A673 (cell line): Measurements from ENCODE around the gene CUX1. TPM values are rescaled to one million over a fixed set of nuclear protein-coding genes. Genes with fewer than 3 reads are reported as not detected.

Source experiments
- BruUV-seq: library from RNA; stranded (reverse); fragments of 400-500 nt; replicated peaks from 2 replicates; lab custom pipeline; 2021; lab: Mats Ljungman, UMichigan
- CTCF ChIA-PET: fragments of 300-600 bp; sonication (Branson Sonifier 250); formaldehyde crosslinking; loops from one replicate; lab custom pipeline; 2022; ENCODE audit warnings: antibody characterized with exemption; lab: Charles Lee
- POLR2A ChIA-PET: fragments of 300-600 bp; sonication (Branson Sonifier 250); formaldehyde crosslinking; loops from one replicate; lab custom pipeline; 2022; ENCODE audit warnings: antibody characterized with exemption; ENCODE audit not compliant: low non-redundant PET; lab: Charles Lee
- DNase-seq: peaks from one replicate; pipeline ENCODE4 v3.0.0-alpha.2; 2015; ENCODE audit warnings: low spot score
- H3K27ac ChIP-seq: fragments of 200-600 bp; sonication (generic); 2 replicates; pipeline ENCODE4 v1.5.1; 2016; ENCODE audit warnings: mixed run types, low read depth, mild to moderate bottlenecking, mixed read lengths, antibody characterized with exemption, low read length; ENCODE audit not compliant: poor library complexity, severe bottlenecking
- H3K27me3 ChIP-seq: fragments of 200-600 bp; sonication (generic); replicated peaks from 2 replicates; pipeline ENCODE4 v1.6.1; 2017; ENCODE audit warnings: mixed run types, low read depth, mild to moderate bottlenecking, mixed read lengths, antibody characterized with exemption, low read length; ENCODE audit not compliant: insufficient read depth, poor library complexity
- H3K36me3 ChIP-seq: fragments of 200-600 bp; sonication (generic); 2 replicates; pipeline ENCODE4 v1.6.1; 2016; ENCODE audit warnings: mixed run types, mild to moderate bottlenecking, mixed read lengths, antibody characterized with exemption, low read length; ENCODE audit not compliant: insufficient read depth, poor library complexity, severe bottlenecking
- H3K4me1 ChIP-seq: fragments of 200-600 bp; sonication (generic); 2 replicates; pipeline ENCODE4 v1.6.1; 2017; ENCODE audit warnings: mixed run types, mild to moderate bottlenecking, mixed read lengths, antibody characterized with exemption, low read length; ENCODE audit not compliant: insufficient read depth, poor library complexity, severe bottlenecking
- H3K4me3 ChIP-seq: fragments of 200-600 bp; sonication (generic); 2 replicates; pipeline ENCODE4 v1.5.1; 2016; ENCODE audit warnings: low read depth, mixed run types, mild to moderate bottlenecking, mixed read lengths, low read length; ENCODE audit not compliant: poor library complexity, severe bottlenecking
- H3K9me3 ChIP-seq: fragments of 200-600 bp; sonication (generic); 2 replicates; pipeline ENCODE4 v1.6.1; 2016; ENCODE audit warnings: mixed run types, low read depth, mild to moderate bottlenecking, mixed read lengths, antibody characterized with exemption, low read length; ENCODE audit not compliant: poor library complexity, severe bottlenecking
- CTCF ChIP-seq: fragments of 300-800, 200-600 bp; sonication (generic); conservative IDR thresholded peaks from 2 replicates; pipeline ENCODE4 v1.5.1; 2017; ENCODE audit warnings: low read depth, mild to moderate bottlenecking, antibody characterized with exemption, low read length, moderate library complexity, mixed read lengths
- EZH2 ChIP-seq: fragments of 200-600 bp; sonication (generic); IDR thresholded peaks from 2 replicates; pipeline ENCODE4 v1.6.1; 2017; ENCODE audit warnings: borderline replicate concordance, low read depth, mild to moderate bottlenecking, mixed read lengths, antibody characterized with exemption, low read length; ENCODE audit not compliant: poor library complexity, severe bottlenecking
- intact Hi-C: fragments of 100-400 bp; cut with micrococcal nuclease; formaldehyde crosslinking; loops from one replicate; pipeline ENCODE4 v1.10.0; 2022; ENCODE audit not compliant: unreplicated experiment
- total RNA-seq: library from RNA; stranded (reverse); gene quantifications from 2 replicates; pipeline ENCODE4 v1.2.3, GENCODE V29; 2021

Gene CUX1
- total RNA-seq, 1 experiment from 2014 or later: 49.4 TPM

DNA sequence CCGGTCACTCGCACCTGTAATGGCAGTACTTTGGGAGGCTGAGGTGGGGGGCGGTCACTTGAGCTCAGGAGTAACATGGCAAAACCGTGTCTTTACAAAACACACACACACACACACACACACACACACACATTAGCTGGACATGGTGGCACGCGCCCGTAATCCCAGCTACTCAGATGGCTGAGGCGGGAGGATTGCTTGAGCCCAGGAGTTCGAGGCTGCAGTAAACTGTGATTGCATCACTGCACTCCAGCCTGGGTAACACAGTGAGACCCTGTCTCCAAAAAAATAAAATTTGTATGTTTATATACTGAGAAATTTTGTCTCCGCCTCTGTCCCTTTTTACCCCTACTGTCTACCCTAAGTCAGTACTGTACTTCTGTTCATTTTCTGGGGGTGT is 86.6 kb downstream of the CUX1 start:
- CTCF ChIA-PET: interaction anchor here (0.5 kb wide), 1 partner anchor 55 kb away, joined by 8 read pairs; no protein-coding TSS in a partner anchor
- POLR2A ChIA-PET: no interaction called here

GRCh38 chr7:101905203-101905865 is 87.9 kb downstream of the CUX1 start:
- H3K4me1 ChIP-seq: peaks cover 9% of the 10 kb centered on the region
- H3K27ac ChIP-seq: no peak overlapping the region
- BruUV-seq: no TSS peak
- intact Hi-C loops: no loop called here
- no peak overlapping the region for H3K4me3 ChIP-seq
- no peak for DNase-seq
- CTCF ChIA-PET: no interaction called here
- no peaks in the 10 kb centered on the region for H3K27me3 ChIP-seq
- POLR2A ChIA-PET: no interaction called here
- no peak for TF ChIP-seq EZH2
- no peak for TF ChIP-seq CTCF
- H3K36me3 ChIP-seq: no peaks in the 10 kb centered on the region
- no peaks in the 10 kb centered on the region for H3K9me3 ChIP-seq

More for the DNA sequence above, 86.6 kb downstream of the CUX1 start:
- peaks cover 9% of the 10 kb centered on the region for H3K4me1 ChIP-seq
- no peak overlapping the region for H3K27ac ChIP-seq
- no TSS peak for BruUV-seq
- no peaks in the 10 kb centered on the region for H3K27me3 ChIP-seq
- no peak for DNase-seq
- no peak for TF ChIP-seq CTCF
- TF ChIP-seq EZH2: no peak
- intact Hi-C loops: no loop called here
- no peaks in the 10 kb centered on the region for H3K36me3 ChIP-seq
- no peaks in the 10 kb centered on the region for H3K9me3 ChIP-seq
- H3K4me3 ChIP-seq: no peak overlapping the region

GRCh38 chr7:101906291-101907240 is 89.1 kb downstream of the CUX1 start:
- Histone ChIP-seq H3K4me1 (peaks cover 6% of the 10 kb centered on the region), H3K27ac (no peak overlapping the region), H3K27me3 (no peaks in the 10 kb centered on the region), H3K9me3 (no peaks in the 10 kb centered on the region), H3K36me3 (no peaks in the 10 kb centered on the region), H3K4me3 (no peak overlapping the region)
- TF ChIP-seq EZH2: no peak
- TF ChIP-seq CTCF: no peak
- CTCF ChIA-PET: no interaction called here
- POLR2A ChIA-PET: no interaction called here
- no peak for DNase-seq
- intact Hi-C loops: no loop called here
- BruUV-seq: no TSS peak
